Inflammatory macrophage treated with lipopolysaccharide for 1 hour (primary cell): Measurements from ENCODE around the gene FBXW12.
A peak's percentile ranks its signal among the peaks of the same experiment; 100 is the strongest.

Experiments used
- DNase-seq, 2 donors: peaks; one replicate each; pipeline ENCODE4 v3.0.0-alpha.2; 2020 to 2022

FBXW12 gene

DNA sequence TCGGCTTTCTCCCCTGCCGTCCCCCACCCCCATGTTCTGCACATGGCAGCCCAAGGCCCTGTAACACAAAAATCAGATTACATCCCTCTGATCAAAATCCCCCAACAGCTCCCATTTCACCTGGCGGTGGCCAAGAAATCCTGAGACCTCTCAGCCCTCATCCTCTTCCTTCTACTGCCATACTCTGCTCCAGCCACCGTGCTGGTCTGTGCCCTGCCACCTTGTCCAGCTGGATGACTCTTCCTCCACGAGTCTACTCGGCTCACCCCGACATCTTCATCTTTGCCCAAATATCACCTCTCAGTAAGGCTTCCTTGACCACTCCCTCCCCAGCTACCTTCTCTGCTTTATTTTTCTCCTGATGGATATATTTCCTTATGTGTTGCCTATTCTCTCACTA, 64.8 kb downstream of the FBXW12 start:
- no peak for DNase-seq

- no peak for DNase-seq
Measured at GRCh38 chr3:48437812-48438211, 65.8 kb downstream of the FBXW12 start.

GRCh38 chr3:48439820-48440589, 68.0 kb downstream of the FBXW12 start, which contains the start of the genes CCDC51 and TMA7:
TSS of gene CCDC51 (minus strand) at chr3:48440119. CDS start at chr3:48435128, 4,991 bp downstream.
TSS of gene TMA7 (plus strand) at chr3:48440257. CDS start at chr3:48440297, 40 bp downstream.
- peak; percentile 96 to 97 for DNase-seq

GRCh38 chr3:48440590-48440958, 68.6 kb downstream of the FBXW12 start:
- no peak for DNase-seq

- no peak for DNase-seq
Measured at GRCh38 chr3:48441940-48442339, 69.9 kb downstream of the FBXW12 start.
